Adrenal gland (tissue), 12 donors: ENCODE measurements around the gene TCERG1. TPM values are rescaled to one million over a fixed set of nuclear protein-coding genes. Genes with fewer than 3 reads are reported as not detected.

ENCODE experiments used
- DNase-seq, 7 donors: peaks; one replicate each; pipeline ENCODE4 v3.0.0-alpha.2; 2019 to 2020
- H3K27ac ChIP-seq, 5 donors: fragments of 200-600 bp; sonication (generic) in 4 of 5; 1 replicate in 3 of 5; 2 replicates in 2 of 5; pipeline versions ENCODE4 v1.5.1 to v1.8.0; 2016 to 2020; ENCODE audit warnings: mild to moderate bottlenecking in 1 of 5
- H3K27me3 ChIP-seq: fragments of 200-600 bp; 2 replicates; pipeline ENCODE4 v1.8.0; 2021
- H3K36me3 ChIP-seq, 2 donors: fragments of 200-600 bp; replicated peaks in 1 of 2; 1 replicate in 1 of 2; 2 replicates in 1 of 2; pipeline versions ENCODE4 v1.5.1 to v1.8.0; 2018 to 2022
- H3K4me1 ChIP-seq, 2 donors: fragments of 200-600 bp; replicated peaks in 1 of 2; 1 replicate in 1 of 2; 2 replicates in 1 of 2; pipeline versions ENCODE4 v1.5.1 to v1.8.0; 2018 to 2021
- H3K4me3 ChIP-seq, 4 donors: fragments of 200-600 bp; sonication (generic) in 3 of 4; one replicate each; pipeline ENCODE4 v1.5.1; 2016 to 2018
- H3K9me3 ChIP-seq, 3 donors: fragments of 200-600 bp; sonication (generic) in 1 of 3; replicated peaks in 1 of 3; 1 replicate in 2 of 3; 2 replicates in 1 of 3; pipeline versions ENCODE4 v1.5.1 to v1.8.0; 2016 to 2021
- CTCF ChIP-seq, 6 experiments: fragments of 450-650 bp in 4 of 6; fragments of 200-600 bp in 2 of 6; sonication (generic) in 1 of 6; IDR thresholded peaks; 1 replicate in 5 of 6; 2 replicates in 1 of 6; pipeline versions ENCODE4 v1.5.1 to v1.8.0; 2016 to 2021; ENCODE audit warnings: antibody characterized with exemption in 6 of 6, mild to moderate bottlenecking in 2 of 6, moderate library complexity in 1 of 6
- POLR2A ChIP-seq, 2 donors: fragments of 450-650 bp; IDR thresholded peaks; one replicate each; pipeline ENCODE4 v1.6.1; 2017; ENCODE audit warnings: antibody characterized with exemption in 2 of 2, mild to moderate bottlenecking in 2 of 2, moderate library complexity in 1 of 2
- WGBS, 4 donors: extraction: QIAGEN DNeasy Blood & Tissue Kit in 2 of 4; methylation state at CpG; one replicate each; pipeline versions ENCODE4 v1.1.5 to v1.1.7; 2013 to 2017; 5-methylcytosine and 5-hydroxymethylcytosine counted together
- intact Hi-C, 2 donors: fragments of 100-400 bp; cut with DNase I; formaldehyde crosslinking; loops; one replicate each; pipeline versions ENCODE4 v1.14.1 to v1.15.0; 2022 to 2023
- polyA plus RNA-seq, 3 donors: library from polyadenylated mRNA; stranded (reverse); fragments of 200-250 nt in 2 of 3; fragments of 350-450 nt in 1 of 3; fragmentation: Illumina TruSeq in 1 of 3; extraction: RNeasy Lipid Tissue Mini Kit (QIAGEN cat#74804) in 1 of 3; gene quantifications; one replicate each; pipeline ENCODE4 v1.2.3, GENCODE V29; 2013 to 2014
- total RNA-seq, 9 donors: library from RNA; depleted of rRNA in 4 of 9; stranded (reverse); fragments of >200 nt in 4 of 9; fragments of 120-200 nt in 1 of 9; fragmentation: NEBNext Ultra II Directional in 1 of 9; extraction: Animal tissue kit (Norgen Biotek cat#: 25700) in 1 of 9; gene quantifications; one replicate each; pipeline versions ENCODE4 v1.1.0 to v1.2.4, GENCODE V29; 2013 to 2023
- donor health status: healthy with polysubstance abuse.
- donor health status: Bipolar disorder and iron deficiency.
- donor health status: DM: yes; HTN: yes; CAD: no.
- donor health status: DM: no; HTN: no; CAD: no.
- donor health status: DM: no; HTN: no; CAD: no.
- donor health status: DM: yes; HTN: yes; CAD: no.

TCERG1 gene
- total and polyA plus RNA-seq, 12 donors = 12.1 to 80.4 (median 45.5) TPM

- Histone ChIP-seq H3K27me3 (no peaks in the 10 kb centered on the region), H3K9me3 (no peaks in the 10 kb centered on the region), H3K4me1 (no peaks in the 10 kb centered on the region), H3K27ac (no peak overlapping the region), H3K36me3 (no peaks in the 10 kb centered on the region), H3K4me3 (no peak overlapping the region)
- WGBS, 4 donors = 63 to 71% (median 68%) methylated on average over 8 of the region's 8 CpGs
- intact Hi-C loops = no loop called here
- DNase-seq = no peak
- TF ChIP-seq CTCF (IDR thresholded peaks at IDR 0.05) (no peak), POLR2A (IDR thresholded peaks at IDR 0.05) (no peak)
Observed at GRCh38 chr5:146521403-146522106, 74.4 kb downstream of the TCERG1 start.

DNA sequence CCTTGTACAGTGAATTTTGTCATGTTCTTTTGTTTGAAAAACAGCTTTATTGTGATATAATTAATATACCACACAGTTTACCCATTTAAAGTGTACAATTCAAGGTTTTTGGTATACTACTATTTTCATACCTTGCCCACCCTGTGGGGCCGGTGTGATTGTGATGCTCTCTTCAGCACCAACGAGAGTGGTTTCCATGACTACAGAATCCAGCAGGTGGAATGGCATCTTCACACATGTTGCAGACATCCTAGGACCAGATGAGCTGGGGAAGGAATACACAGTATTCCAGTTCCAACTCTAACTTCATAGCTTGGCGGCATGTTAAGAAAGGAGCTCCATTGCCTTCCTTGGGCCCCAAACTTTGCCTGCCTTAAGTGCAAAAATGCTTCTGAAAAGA is 76.6 kb downstream of the TCERG1 start:
- H3K27me3 ChIP-seq = no peaks in the 10 kb centered on the region
- H3K4me1 ChIP-seq = no peaks in the 10 kb centered on the region
- H3K36me3 ChIP-seq = no peaks in the 10 kb centered on the region
- no peak for DNase-seq
- no peak overlapping the region for H3K27ac ChIP-seq
- intact Hi-C loops = no loop called here
- WGBS, 4 donors = 78 to 85% (median 83%) methylated on average over 3 of the region's 3 CpGs
- H3K4me3 ChIP-seq = no peak overlapping the region
- H3K9me3 ChIP-seq = no peaks in the 10 kb centered on the region
- TF ChIP-seq POLR2A (IDR thresholded peaks at IDR 0.05) (no peak), CTCF (IDR thresholded peaks at IDR 0.05) (no peak)

DNA sequence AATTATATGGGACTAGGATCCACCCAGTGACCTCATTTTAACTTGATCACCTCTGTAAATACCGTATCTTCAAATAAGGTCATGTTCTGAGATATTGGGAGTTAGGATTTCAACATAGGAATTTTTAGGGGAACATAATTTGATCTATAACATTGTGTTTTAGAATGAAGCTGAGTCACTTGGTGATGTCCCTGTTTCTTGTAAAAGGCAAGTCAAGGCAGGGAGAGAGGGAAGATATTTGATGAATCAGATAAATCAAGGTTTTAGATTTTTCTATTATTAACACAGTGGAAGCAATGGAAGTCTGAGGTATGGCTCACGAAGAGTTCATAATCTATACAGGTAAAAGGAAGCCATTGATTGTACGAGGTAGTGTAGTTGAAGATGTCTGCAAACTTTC is 80.7 kb downstream of the TCERG1 start:
- Histone ChIP-seq H3K36me3 (no peaks in the 10 kb centered on the region), H3K27me3 (no peaks in the 10 kb centered on the region), H3K4me1 (no peaks in the 10 kb centered on the region), H3K9me3 (no peaks in the 10 kb centered on the region), H3K27ac (no peak overlapping the region), H3K4me3 (no peak overlapping the region)
- intact Hi-C loops = no loop called here
- 63 to 71% (median 66%) methylated on average over 3 of the region's 3 CpGs for WGBS, 4 donors
- TF ChIP-seq POLR2A (IDR thresholded peaks at IDR 0.05) (no peak), CTCF (IDR thresholded peaks at IDR 0.05) (no peak)
- no peak for DNase-seq

DNA sequence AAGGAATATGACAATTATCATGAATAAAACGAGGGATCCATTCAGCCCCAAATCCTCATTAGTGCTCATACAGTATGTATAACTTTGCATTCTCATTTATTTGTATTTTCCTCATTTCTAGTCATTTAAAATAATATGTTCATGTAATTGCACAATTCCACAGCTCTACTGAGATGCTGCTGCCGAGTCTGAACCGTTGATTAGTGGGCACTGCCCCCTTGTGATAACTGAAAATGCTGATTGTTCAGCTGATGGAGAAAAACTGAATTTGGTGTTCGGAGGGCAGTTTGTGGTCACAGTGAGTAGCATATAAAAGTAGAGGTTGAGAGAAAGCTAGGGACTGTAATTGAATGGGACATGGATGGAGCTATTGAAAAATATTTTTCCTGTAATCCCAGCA is 81.1 kb downstream of the TCERG1 start:
- Histone ChIP-seq H3K27me3 (no peaks in the 10 kb centered on the region), H3K4me1 (no peaks in the 10 kb centered on the region), H3K4me3 (no peak overlapping the region), H3K9me3 (no peaks in the 10 kb centered on the region), H3K36me3 (no peaks in the 10 kb centered on the region), H3K27ac (no peak overlapping the region)
- TF ChIP-seq CTCF (IDR thresholded peaks at IDR 0.05) (no peak), POLR2A (IDR thresholded peaks at IDR 0.05) (no peak)
- 55 to 61% (median 58%) methylated on average over 4 of the region's 4 CpGs for WGBS, 4 donors
- DNase-seq = no peak
- intact Hi-C loops = no loop called here
